ENCODE results near the gene SLC25A44.

DNA sequence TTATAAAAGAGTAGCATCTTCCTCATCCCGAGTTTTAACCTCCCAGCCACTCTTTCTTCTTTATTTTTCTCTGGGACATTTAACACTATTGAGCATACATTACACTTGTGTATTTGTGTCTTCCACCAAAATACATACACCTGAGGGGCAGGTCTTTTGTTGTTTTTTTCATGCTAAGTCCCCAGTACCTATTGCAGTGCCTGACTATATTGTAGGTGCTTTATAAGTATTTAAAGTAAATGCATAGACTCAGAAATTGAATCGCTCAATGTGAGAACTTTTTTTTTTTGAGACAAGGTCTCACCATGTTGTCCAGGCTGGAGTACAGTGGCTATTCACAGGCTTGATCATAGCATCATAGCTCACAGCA lies 48.3 kb upstream of the SLC25A44 start:
- TF ChIP-seq, protein P1, sequence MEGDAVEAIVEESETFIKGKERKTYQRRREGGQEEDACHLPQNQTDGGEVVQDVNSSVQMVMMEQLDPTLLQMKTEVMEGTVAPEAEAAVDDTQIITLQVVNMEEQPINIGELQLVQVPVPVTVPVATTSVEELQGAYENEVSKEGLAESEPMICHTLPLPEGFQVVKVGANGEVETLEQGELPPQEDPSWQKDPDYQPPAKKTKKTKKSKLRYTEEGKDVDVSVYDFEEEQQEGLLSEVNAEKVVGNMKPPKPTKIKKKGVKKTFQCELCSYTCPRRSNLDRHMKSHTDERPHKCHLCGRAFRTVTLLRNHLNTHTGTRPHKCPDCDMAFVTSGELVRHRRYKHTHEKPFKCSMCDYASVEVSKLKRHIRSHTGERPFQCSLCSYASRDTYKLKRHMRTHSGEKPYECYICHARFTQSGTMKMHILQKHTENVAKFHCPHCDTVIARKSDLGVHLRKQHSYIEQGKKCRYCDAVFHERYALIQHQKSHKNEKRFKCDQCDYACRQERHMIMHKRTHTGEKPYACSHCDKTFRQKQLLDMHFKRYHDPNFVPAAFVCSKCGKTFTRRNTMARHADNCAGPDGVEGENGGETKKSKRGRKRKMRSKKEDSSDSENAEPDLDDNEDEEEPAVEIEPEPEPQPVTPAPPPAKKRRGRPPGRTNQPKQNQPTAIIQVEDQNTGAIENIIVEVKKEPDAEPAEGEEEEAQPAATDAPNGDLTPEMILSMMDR (IDR thresholded peaks at IDR 0.05) = no peak
- TF ChIP-seq EP300 (IDR thresholded peaks at IDR 0.05) (no peak), POLR2A (IDR thresholded peaks at IDR 0.05) (no peak)
